WERI-Rb-1 (cell line): ENCODE results near the gene RSL24D1.

Experiments used
- DNase-seq: peaks from one replicate; pipeline ENCODE4 v3.0.0-alpha.2; 2020
- H3K27ac ChIP-seq: fragments of 250-450 bp; sonication (Bioruptor Pico); 2 replicates; pipeline ENCODE4 v1.5.1; 2020; ENCODE audit warnings: mild to moderate bottlenecking, moderate library complexity
- H3K27me3 ChIP-seq: fragments of 250-450 bp; sonication (Bioruptor Pico); 2 replicates; pipeline ENCODE4 v1.5.1; 2021; ENCODE audit warnings: mild to moderate bottlenecking, low read depth, moderate library complexity; ENCODE audit not compliant: insufficient read depth, severe bottlenecking
- H3K36me3 ChIP-seq: fragments of 250-450 bp; sonication (Bioruptor Pico); 2 replicates; pipeline ENCODE4 v1.5.1; 2020; ENCODE audit warnings: mild to moderate bottlenecking, moderate library complexity
- H3K4me3 ChIP-seq: 2 replicates; pipeline ENCODE4 v1.5.1; 2011; ENCODE audit warnings: low read depth, mild to moderate bottlenecking, control low read depth, low read length
- H3K9me3 ChIP-seq: fragments of 250-450 bp; sonication (Bioruptor Pico); 2 replicates; pipeline ENCODE4 v1.5.1; 2021; ENCODE audit warnings: mild to moderate bottlenecking, moderate library complexity; ENCODE audit not compliant: severe bottlenecking
- CTCF ChIP-seq: IDR thresholded peaks from 2 replicates; pipeline ENCODE4 v1.5.1; 2011; ENCODE audit warnings: low read depth, mild to moderate bottlenecking, control low read depth, inconsistent platforms, low read length

RSL24D1 gene

DNA sequence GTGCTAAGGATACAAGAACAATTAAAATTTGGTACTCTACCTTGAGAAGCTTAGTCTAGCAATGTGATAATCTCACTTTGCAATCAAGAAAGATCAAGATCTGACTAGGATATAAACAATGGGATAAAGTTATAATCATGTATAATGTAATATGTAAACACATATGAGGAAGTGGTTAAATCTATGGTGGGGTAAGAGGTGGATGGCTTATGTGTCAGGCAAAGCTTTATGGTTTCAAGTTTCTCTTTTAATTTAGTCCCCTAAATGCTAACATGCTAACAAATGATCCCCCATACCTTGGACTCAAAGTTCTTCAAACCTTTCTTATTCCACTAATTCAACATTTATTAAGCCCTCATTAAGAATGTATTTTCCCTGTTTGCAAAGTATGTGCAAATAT is 2.5 kb downstream of the RSL24D1 start:
- Histone ChIP-seq H3K27ac (no peak overlapping the region), H3K9me3 (no peaks in the 10 kb centered on the region), H3K36me3 (peaks cover 44% of the 10 kb centered on the region), H3K4me3 (no peak overlapping the region), H3K27me3 (no peaks in the 10 kb centered on the region)
- no peak for TF ChIP-seq CTCF
- DNase-seq = no peak

- no peak for DNase-seq
- Histone ChIP-seq H3K27ac (no peak overlapping the region), H3K4me3 (no peak overlapping the region), H3K27me3 (no peaks in the 10 kb centered on the region), H3K36me3 (peaks cover 59% of the 10 kb centered on the region), H3K9me3 (no peaks in the 10 kb centered on the region)
- TF ChIP-seq CTCF = no peak
Measured at GRCh38 chr15:55186331-55186730, 10.4 kb downstream of the RSL24D1 start.

DNA sequence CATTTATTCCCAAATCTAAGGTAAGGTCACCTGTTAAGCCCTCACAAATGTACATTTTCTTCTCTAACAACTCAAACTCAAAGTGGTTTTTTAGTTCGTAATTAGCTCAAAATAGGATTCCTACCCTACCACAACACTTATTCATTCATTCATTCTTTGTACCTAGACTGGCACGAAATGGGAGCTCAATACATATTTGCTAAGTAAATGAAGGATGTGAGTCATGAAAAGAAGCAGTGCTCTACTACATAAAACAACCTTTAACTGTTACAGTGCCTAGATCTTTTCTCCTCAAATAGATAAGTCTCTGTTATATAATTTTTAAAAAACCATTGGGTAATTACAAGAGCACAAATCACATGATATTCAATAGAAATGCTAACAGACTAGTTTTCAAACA is 13.1 kb downstream of the RSL24D1 start:
- peaks cover 57% of the 10 kb centered on the region for H3K36me3 ChIP-seq
- no peak overlapping the region for H3K27ac ChIP-seq
- no peak overlapping the region for H3K4me3 ChIP-seq
- TF ChIP-seq CTCF = no peak
- H3K9me3 ChIP-seq = no peaks in the 10 kb centered on the region
- H3K27me3 ChIP-seq = no peaks in the 10 kb centered on the region
- DNase-seq = no peak

- peaks cover 45% of the 10 kb centered on the region for H3K36me3 ChIP-seq
Measured at GRCh38 chr15:55179141-55179540, 17.6 kb downstream of the RSL24D1 start.

DNA sequence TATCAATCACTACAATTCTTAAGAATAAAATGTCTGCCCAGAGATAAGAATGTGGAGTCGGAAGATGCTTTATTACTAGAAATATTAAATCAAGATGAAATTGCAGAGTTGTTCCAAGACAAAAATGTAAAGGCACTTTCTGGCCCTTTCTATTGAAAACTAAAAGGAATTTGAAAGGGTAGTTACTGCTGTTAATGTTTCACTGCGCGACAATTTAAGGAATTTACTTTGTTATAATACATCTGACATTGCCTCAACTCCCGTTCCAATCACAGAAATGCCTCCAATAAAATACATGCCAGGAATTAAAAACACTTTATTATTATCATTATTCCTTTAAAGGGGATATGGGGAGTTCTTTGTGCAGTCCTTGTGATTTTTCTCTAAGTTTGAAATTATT is 26.4 kb downstream of the RSL24D1 start:
- Histone ChIP-seq H3K27ac (no peak overlapping the region), H3K9me3 (no peaks in the 10 kb centered on the region), H3K4me3 (no peak overlapping the region), H3K36me3 (no peaks in the 10 kb centered on the region), H3K27me3 (no peaks in the 10 kb centered on the region)
- TF ChIP-seq CTCF = no peak
- DNase-seq = no peak

More at GRCh38 chr15:55179141-55179540, 17.6 kb downstream of the RSL24D1 start:
- H3K27ac ChIP-seq = no peak overlapping the region
- TF ChIP-seq CTCF = no peak
- DNase-seq = no peak
- H3K27me3 ChIP-seq = no peaks in the 10 kb centered on the region
- no peak overlapping the region for H3K4me3 ChIP-seq
- no peaks in the 10 kb centered on the region for H3K9me3 ChIP-seq

DNA sequence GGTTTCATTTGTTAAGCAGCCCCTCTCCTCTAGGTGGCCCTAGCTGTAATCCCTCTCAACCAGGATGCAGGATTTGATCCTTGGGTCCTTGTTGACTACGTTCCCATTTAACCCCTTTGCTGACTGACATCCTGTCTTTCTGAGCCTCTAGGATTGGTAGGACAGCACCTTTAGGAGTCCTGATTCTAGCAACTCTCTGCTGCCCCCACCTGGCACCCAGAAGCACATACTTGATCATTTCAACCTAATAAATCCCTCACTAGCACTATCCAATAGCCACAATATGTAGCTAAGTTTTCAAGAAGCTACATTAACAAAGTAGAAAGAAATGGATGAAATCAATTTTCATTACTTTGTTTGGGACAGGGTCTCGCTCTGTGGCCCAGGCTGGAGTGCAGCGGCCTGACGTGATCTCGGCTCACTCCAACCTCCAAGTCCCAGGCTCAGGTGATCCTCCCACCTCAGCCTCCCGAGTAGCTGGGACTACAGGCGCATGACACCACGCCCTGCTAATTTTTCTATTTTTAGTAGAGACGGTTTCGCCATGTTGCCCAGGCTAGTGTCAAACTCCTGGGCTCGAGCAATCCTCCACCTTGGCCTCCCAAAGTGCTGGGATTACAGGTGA is 28.3 kb downstream of the RSL24D1 start:
- no peaks in the 10 kb centered on the region for H3K9me3 ChIP-seq
- no peaks in the 10 kb centered on the region for H3K27me3 ChIP-seq
- DNase-seq = peak; percentile 82
- TF ChIP-seq CTCF = peak; percentile 79
- H3K4me3 ChIP-seq = no peak overlapping the region
- H3K36me3 ChIP-seq = no peaks in the 10 kb centered on the region
- H3K27ac ChIP-seq = no peak overlapping the region
